Measurements from ENCODE around the gene WDR20. TPM values are rescaled to one million over a fixed set of nuclear protein-coding genes. Genes with fewer than 3 reads are reported as not detected.

The WDR20 gene
- polyA plus RNA-seq, 4 donors = 14.6 to 33.1 (median 23.3) TPM

DNA sequence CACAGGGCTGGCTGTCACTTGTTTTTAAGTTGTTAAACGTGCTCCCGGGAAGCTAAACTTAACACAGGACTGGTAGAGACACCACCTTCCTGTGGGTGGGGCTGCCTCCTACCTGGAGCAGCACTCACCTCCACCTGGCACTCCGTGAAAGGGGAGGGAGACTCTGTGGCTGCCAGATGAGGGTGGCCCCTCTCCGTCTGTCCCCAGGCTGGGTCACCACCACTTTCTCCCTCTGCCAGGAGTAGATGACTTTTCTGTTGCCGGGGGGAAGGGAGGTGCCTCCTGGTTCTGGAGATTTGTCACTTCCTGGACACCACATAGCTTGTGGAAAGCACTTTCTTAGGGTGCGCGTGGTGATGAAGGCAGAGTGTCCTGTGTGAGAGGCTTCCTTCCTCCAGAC is 81.3 kb downstream of the WDR20 start:
- H3K4me1 ChIP-seq (ENCODE audit: control insufficient read depth in 3 of 3, insufficient read depth in 2 of 3, low read depth in 1 of 3, low read length in 2 of 3) = peaks cover 0 to 6% (median 0%) of the 10 kb centered on the region in 3 donors
- H3K9me3 ChIP-seq (ENCODE audit: control insufficient read depth in 2 of 2, insufficient read depth in 1 of 2, low read depth in 1 of 2, low read length in 1 of 2) = no peaks in the 10 kb centered on the region
- H3K27ac ChIP-seq (ENCODE audit: low read depth in 1 of 3, low read length in 2 of 3) = no peak overlapping the region
- no peaks in the 10 kb centered on the region for H3K27me3 ChIP-seq (ENCODE audit: control insufficient read depth in 3 of 3, insufficient read depth in 3 of 3, low read length in 3 of 3)
- 45 to 55% (median 45%) methylated on average over 7 of the region's 7 CpGs for WGBS, 3 donors
- FAIRE-seq (no peak), DNase-seq (peak in 1 of 2 donors; percentile 16)
- H3K36me3 ChIP-seq (ENCODE audit: control insufficient read depth in 3 of 3, insufficient read depth in 2 of 3, low read depth in 1 of 3, low read length in 3 of 3) = peaks cover 0 to 64% (median 8%) of the 10 kb centered on the region in 3 donors
- H3K4me3 ChIP-seq (ENCODE audit: low read depth in 1 of 3, low read length in 3 of 3) = no peak overlapping the region

GRCh38 chr14:102222009-102222575 is 82.4 kb downstream of the WDR20 start:
- Histone ChIP-seq H3K27ac (ENCODE audit: low read depth in 1 of 3, low read length in 2 of 3) (no peak overlapping the region), H3K4me3 (ENCODE audit: low read depth in 1 of 3, low read length in 3 of 3) (no peak overlapping the region), H3K36me3 (ENCODE audit: control insufficient read depth in 3 of 3, insufficient read depth in 2 of 3, low read depth in 1 of 3, low read length in 3 of 3) (peaks cover 0 to 65% (median 8%) of the 10 kb centered on the region in 3 donors), H3K27me3 (ENCODE audit: control insufficient read depth in 3 of 3, insufficient read depth in 3 of 3, low read length in 3 of 3) (no peaks in the 10 kb centered on the region), H3K9me3 (ENCODE audit: control insufficient read depth in 2 of 2, insufficient read depth in 1 of 2, low read depth in 1 of 2, low read length in 1 of 2) (no peaks in the 10 kb centered on the region), H3K4me1 (ENCODE audit: control insufficient read depth in 3 of 3, insufficient read depth in 2 of 3, low read depth in 1 of 3, low read length in 2 of 3) (peaks cover 0 to 6% (median 0%) of the 10 kb centered on the region in 3 donors)
- no peak for DNase-seq
- WGBS, 3 donors = 90 to 91% (median 91%) methylated on average over 13 of the region's 13 CpGs
- no peak for FAIRE-seq

DNA sequence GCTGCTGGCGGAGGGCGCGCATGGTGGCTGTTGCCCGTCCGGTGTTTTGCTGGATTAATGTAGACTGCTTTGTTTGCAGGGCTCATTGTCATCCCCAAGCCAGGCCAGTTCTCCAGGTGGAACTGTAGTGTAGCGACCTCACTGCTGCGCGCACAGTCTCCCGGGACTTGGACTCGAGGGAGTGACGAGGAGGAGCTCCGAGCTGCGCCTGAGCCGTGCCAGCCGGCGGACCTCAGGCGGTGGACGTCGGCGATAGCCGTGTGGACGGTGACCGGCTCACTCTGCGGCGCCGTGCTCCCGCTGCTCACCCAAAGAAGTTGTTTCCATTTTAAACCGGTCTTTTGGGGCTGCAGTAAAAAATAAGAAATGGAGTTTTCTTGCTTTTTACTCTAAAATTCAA is 83.1 kb downstream of the WDR20 start:
- Histone ChIP-seq H3K9me3 (ENCODE audit: control insufficient read depth in 2 of 2, insufficient read depth in 1 of 2, low read depth in 1 of 2, low read length in 1 of 2) (no peaks in the 10 kb centered on the region), H3K36me3 (ENCODE audit: control insufficient read depth in 3 of 3, insufficient read depth in 2 of 3, low read depth in 1 of 3, low read length in 3 of 3) (peaks cover 0 to 62% (median 8%) of the 10 kb centered on the region in 3 donors), H3K27ac (ENCODE audit: low read depth in 1 of 3, low read length in 2 of 3) (no peak overlapping the region), H3K4me1 (ENCODE audit: control insufficient read depth in 3 of 3, insufficient read depth in 2 of 3, low read depth in 1 of 3, low read length in 2 of 3) (peaks cover 0 to 6% (median 0%) of the 10 kb centered on the region in 3 donors), H3K27me3 (ENCODE audit: control insufficient read depth in 3 of 3, insufficient read depth in 3 of 3, low read length in 3 of 3) (no peaks in the 10 kb centered on the region), H3K4me3 (ENCODE audit: low read depth in 1 of 3, low read length in 3 of 3) (no peak overlapping the region)
- WGBS, 3 donors = 96 to 99% (median 97%) methylated on average over 28 of the region's 28 CpGs
- FAIRE-seq (no peak), DNase-seq (no peak)

- Histone ChIP-seq H3K27me3 (ENCODE audit: control insufficient read depth in 3 of 3, insufficient read depth in 3 of 3, low read length in 3 of 3) (no peaks in the 10 kb centered on the region), H3K36me3 (ENCODE audit: control insufficient read depth in 3 of 3, insufficient read depth in 2 of 3, low read depth in 1 of 3, low read length in 3 of 3) (peaks cover 0 to 54% (median 8%) of the 10 kb centered on the region in 3 donors), H3K9me3 (ENCODE audit: control insufficient read depth in 2 of 2, insufficient read depth in 1 of 2, low read depth in 1 of 2, low read length in 1 of 2) (no peaks in the 10 kb centered on the region), H3K27ac (ENCODE audit: low read depth in 1 of 3, low read length in 2 of 3) (no peak overlapping the region), H3K4me1 (ENCODE audit: control insufficient read depth in 3 of 3, insufficient read depth in 2 of 3, low read depth in 1 of 3, low read length in 2 of 3) (peaks cover 0 to 6% (median 0%) of the 10 kb centered on the region in 3 donors), H3K4me3 (ENCODE audit: low read depth in 1 of 3, low read length in 3 of 3) (no peak overlapping the region)
- FAIRE-seq (no peak), DNase-seq (no peak)
- 88 to 92% (median 91%) methylated on average over 6 of the region's 6 CpGs for WGBS, 3 donors
Measured at GRCh38 chr14:102223682-102224081, 84.0 kb downstream of the WDR20 start.

GRCh38 chr14:102225386-102225785 is 85.7 kb downstream of the WDR20 start:
- WGBS, 3 donors = 94 to 98% (median 96%) methylated on average over 7 of the region's 7 CpGs
- FAIRE-seq = no peak
- no peak overlapping the region for H3K27ac ChIP-seq (ENCODE audit: low read depth in 1 of 3, low read length in 2 of 3)

DNA sequence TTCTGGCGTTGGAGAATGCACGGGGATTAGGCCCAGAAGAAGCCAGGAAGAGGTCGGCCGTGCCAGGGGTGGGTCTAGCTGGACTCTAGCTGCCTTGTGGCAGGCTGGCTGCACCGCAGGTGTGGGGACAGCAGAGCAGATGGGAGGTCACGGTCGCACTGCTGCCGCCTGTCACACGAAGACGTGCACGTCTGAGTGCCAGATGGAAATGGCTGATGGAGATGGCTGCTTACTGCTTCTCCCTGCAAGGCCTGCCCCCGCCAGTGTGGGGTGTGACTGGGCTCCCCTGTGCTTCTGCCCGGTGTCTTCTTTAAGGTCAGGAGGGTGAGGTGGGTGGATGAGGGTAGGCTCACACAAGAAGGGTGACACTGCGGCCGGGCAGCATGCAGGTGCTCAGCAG is 86.2 kb downstream of the WDR20 start:
- peaks cover 0 to 57% (median 2%) of the 10 kb centered on the region in 3 donors for H3K36me3 ChIP-seq (ENCODE audit: control insufficient read depth in 3 of 3, insufficient read depth in 2 of 3, low read depth in 1 of 3, low read length in 3 of 3)
- no peak overlapping the region for H3K4me3 ChIP-seq (ENCODE audit: low read depth in 1 of 3, low read length in 3 of 3)
- peaks cover 0 to 6% (median 0%) of the 10 kb centered on the region in 3 donors for H3K4me1 ChIP-seq (ENCODE audit: control insufficient read depth in 3 of 3, insufficient read depth in 2 of 3, low read depth in 1 of 3, low read length in 2 of 3)
- no peaks in the 10 kb centered on the region for H3K9me3 ChIP-seq (ENCODE audit: control insufficient read depth in 2 of 2, insufficient read depth in 1 of 2, low read depth in 1 of 2, low read length in 1 of 2)
- FAIRE-seq (no peak), DNase-seq (no peak)
- no peaks in the 10 kb centered on the region for H3K27me3 ChIP-seq (ENCODE audit: control insufficient read depth in 3 of 3, insufficient read depth in 3 of 3, low read length in 3 of 3)
- WGBS, 3 donors = 83 to 89% (median 87%) methylated on average over 15 of the region's 15 CpGs
- no peak overlapping the region for H3K27ac ChIP-seq (ENCODE audit: low read depth in 1 of 3, low read length in 2 of 3)

More at GRCh38 chr14:102225386-102225785, 85.7 kb downstream of the WDR20 start:
- DNase-seq = no peak
- no peaks in the 10 kb centered on the region for H3K27me3 ChIP-seq (ENCODE audit: control insufficient read depth in 3 of 3, insufficient read depth in 3 of 3, low read length in 3 of 3)
- H3K9me3 ChIP-seq (ENCODE audit: control insufficient read depth in 2 of 2, insufficient read depth in 1 of 2, low read depth in 1 of 2, low read length in 1 of 2) = no peaks in the 10 kb centered on the region
- H3K4me3 ChIP-seq (ENCODE audit: low read depth in 1 of 3, low read length in 3 of 3) = no peak overlapping the region
- peaks cover 0 to 55% (median 2%) of the 10 kb centered on the region in 3 donors for H3K36me3 ChIP-seq (ENCODE audit: control insufficient read depth in 3 of 3, insufficient read depth in 2 of 3, low read depth in 1 of 3, low read length in 3 of 3)
- H3K4me1 ChIP-seq (ENCODE audit: control insufficient read depth in 3 of 3, insufficient read depth in 2 of 3, low read depth in 1 of 3, low read length in 2 of 3) = peaks cover 0 to 6% (median 0%) of the 10 kb centered on the region in 3 donors

GRCh38 chr14:102226356-102227125 is 86.8 kb downstream of the WDR20 start:
- Histone ChIP-seq H3K27ac (ENCODE audit: low read depth in 1 of 3, low read length in 2 of 3) (no peak overlapping the region), H3K9me3 (ENCODE audit: control insufficient read depth in 2 of 2, insufficient read depth in 1 of 2, low read depth in 1 of 2, low read length in 1 of 2) (no peaks in the 10 kb centered on the region), H3K27me3 (ENCODE audit: control insufficient read depth in 3 of 3, insufficient read depth in 3 of 3, low read length in 3 of 3) (no peaks in the 10 kb centered on the region), H3K4me1 (ENCODE audit: control insufficient read depth in 3 of 3, insufficient read depth in 2 of 3, low read depth in 1 of 3, low read length in 2 of 3) (peaks cover 0 to 2% (median 0%) of the 10 kb centered on the region in 3 donors), H3K4me3 (ENCODE audit: low read depth in 1 of 3, low read length in 3 of 3) (no peak overlapping the region), H3K36me3 (ENCODE audit: control insufficient read depth in 3 of 3, insufficient read depth in 2 of 3, low read depth in 1 of 3, low read length in 3 of 3) (peaks cover 0 to 57% (median 2%) of the 10 kb centered on the region in 3 donors)
- DNase-seq (peak in 1 of 2 donors; percentile 10), FAIRE-seq (no peak)
- WGBS, 3 donors = 36 to 72% (median 51%) methylated on average over 23 to 27 of the region's 27 CpGs

DNA sequence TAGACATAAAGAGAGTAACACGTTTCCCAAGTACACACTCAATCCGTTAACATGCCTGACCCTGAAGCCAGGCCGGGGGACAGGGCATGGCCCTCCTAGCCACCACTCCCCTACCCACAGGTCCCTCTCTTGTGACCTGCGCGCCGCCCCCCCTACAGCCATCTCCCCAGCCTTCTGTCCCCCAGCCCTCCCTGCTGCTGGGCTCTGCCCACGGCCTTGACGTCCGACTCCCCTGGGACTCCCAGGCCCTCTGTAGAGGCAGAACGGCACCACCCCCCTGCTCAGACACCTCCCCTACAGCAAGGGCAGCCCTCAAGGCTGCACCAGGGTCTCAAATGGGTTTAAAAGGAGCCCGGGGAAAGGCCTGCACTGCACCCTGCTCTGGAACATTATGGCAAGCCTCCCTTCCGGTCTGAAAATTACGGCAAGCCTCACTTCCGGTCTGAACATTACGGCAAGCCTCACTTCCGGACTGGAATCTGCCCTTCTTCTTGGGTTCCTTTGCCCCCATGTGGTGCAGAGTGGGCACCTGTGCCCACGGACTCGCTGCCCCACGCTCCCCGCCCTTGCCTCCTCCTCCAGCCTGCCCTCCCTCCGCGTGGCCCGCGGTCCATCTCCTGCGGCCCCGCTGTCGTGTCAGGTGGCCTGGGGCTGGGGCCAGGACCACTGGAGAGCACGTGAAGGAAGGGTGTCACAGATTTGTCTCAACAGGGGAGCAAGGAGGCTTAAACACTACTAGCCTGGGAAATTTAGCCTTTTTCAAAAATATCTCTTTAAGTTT is 87.7 kb downstream of the WDR20 start:
- DNase-seq = no peak

More for the DNA sequence above, 87.7 kb downstream of the WDR20 start:
- WGBS, 3 donors = 83 to 89% (median 84%) methylated on average over 28 of the region's 28 CpGs
- FAIRE-seq = no peak
- Histone ChIP-seq H3K27ac (ENCODE audit: low read depth in 1 of 3, low read length in 2 of 3) (no peak overlapping the region), H3K27me3 (ENCODE audit: control insufficient read depth in 3 of 3, insufficient read depth in 3 of 3, low read length in 3 of 3) (no peaks in the 10 kb centered on the region), H3K36me3 (ENCODE audit: control insufficient read depth in 3 of 3, insufficient read depth in 2 of 3, low read depth in 1 of 3, low read length in 3 of 3) (peaks cover 0 to 59% (median 2%) of the 10 kb centered on the region in 3 donors), H3K4me1 (ENCODE audit: control insufficient read depth in 3 of 3, insufficient read depth in 2 of 3, low read depth in 1 of 3, low read length in 2 of 3) (no peaks in the 10 kb centered on the region), H3K9me3 (ENCODE audit: control insufficient read depth in 2 of 2, insufficient read depth in 1 of 2, low read depth in 1 of 2, low read length in 1 of 2) (no peaks in the 10 kb centered on the region), H3K4me3 (ENCODE audit: low read depth in 1 of 3, low read length in 3 of 3) (no peak overlapping the region)
